NCI-H1048 (cell line): ENCODE measurements around the gene CALCR.
"Not testable (repeated sequence)": the region's sequence is repeated elsewhere in the genome, so short reads cannot be mapped to it uniquely, and the experiment has no call there.

Source experiments
- DNase-seq: peaks from one replicate; lab custom pipeline; 2025; lab: John Stamatoyannopoulos, UW

Gene CALCR

GRCh38 chr7:93574646-93575554 lies at the start of gene CALCR:
TSS of gene CALCR (minus strand) at chr7:93574724. CDS start at chr7:93486981, 87,743 bp downstream.
- DNase-seq = no peak

GRCh38 chr7:93623816-93624215 lies 49.3 kb upstream of the CALCR start:
- no peak for DNase-seq

GRCh38 chr7:93622036-93623033 lies 47.8 kb upstream of the CALCR start:
- DNase-seq = no peak

GRCh38 chr7:93620864-93621263 lies 46.3 kb upstream of the CALCR start:
- DNase-seq = no peak

GRCh38 chr7:93620057-93620456 lies 45.5 kb upstream of the CALCR start:
- DNase-seq = no peak

GRCh38 chr7:93601363-93601762 lies 26.8 kb upstream of the CALCR start:
- DNase-seq = no peak

- no peak for DNase-seq
Measured at GRCh38 chr7:93594250-93594649, 19.7 kb upstream of the CALCR start.

- no peak for DNase-seq
Measured at GRCh38 chr7:93592588-93593266, 18.2 kb upstream of the CALCR start.

GRCh38 chr7:93591224-93592050 lies 16.9 kb upstream of the CALCR start:
- not testable (repeated sequence) for DNase-seq

- not testable (repeated sequence) for DNase-seq
Measured at GRCh38 chr7:93586479-93586865, 11.9 kb upstream of the CALCR start.

GRCh38 chr7:93585694-93586478 lies 11.4 kb upstream of the CALCR start:
- not testable (repeated sequence) for DNase-seq

GRCh38 chr7:93579431-93579830 lies 4.9 kb upstream of the CALCR start:
- no peak for DNase-seq

GRCh38 chr7:93578762-93579161 lies 4.2 kb upstream of the CALCR start:
- no peak for DNase-seq

- no peak for DNase-seq
Measured at GRCh38 chr7:93575555-93576399, 1.3 kb upstream of the CALCR start.

GRCh38 chr7:93574269-93574645 lies 267 bp downstream of the CALCR start:
- no peak for DNase-seq

- no peak for DNase-seq
Measured at GRCh38 chr7:93569189-93569588, 5.3 kb downstream of the CALCR start.

GRCh38 chr7:93566876-93567275 lies 7.6 kb downstream of the CALCR start:
- DNase-seq = no peak

GRCh38 chr7:93563584-93563983 lies 10.9 kb downstream of the CALCR start:
- DNase-seq = no peak

GRCh38 chr7:93562936-93563335 lies 11.6 kb downstream of the CALCR start:
- DNase-seq = no peak
